LNCAP (cell line): ENCODE data around the gene PABPC3.

Experiments
- TF ChIP-seq, protein P1 (sequence below): fragments of 450-650 bp; IDR thresholded peaks from 2 replicates; pipeline ENCODE4 v1.5.1; 2017; ENCODE audit warnings: mild to moderate bottlenecking

PABPC3 gene

DNA sequence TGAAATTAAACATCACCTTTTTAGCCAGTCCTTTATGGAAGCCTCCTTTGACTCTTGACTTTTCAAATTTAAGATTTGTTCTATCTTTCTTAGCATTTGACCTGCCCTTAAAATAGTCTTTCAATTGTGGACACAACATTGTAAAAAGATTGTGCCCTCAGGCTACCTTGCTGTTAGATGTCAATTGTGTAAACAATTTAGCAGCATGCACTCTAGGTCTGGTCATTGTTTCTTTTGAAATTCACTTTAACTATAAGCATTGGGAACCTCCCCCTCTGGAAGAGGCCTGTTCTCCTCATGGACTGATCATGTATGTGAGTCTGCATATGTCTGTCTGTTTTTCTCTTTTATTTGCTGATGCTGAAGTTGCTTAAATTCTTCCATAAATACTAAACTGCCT, 31.5 kb upstream of the PABPC3 start:
- TF ChIP-seq, protein P1, sequence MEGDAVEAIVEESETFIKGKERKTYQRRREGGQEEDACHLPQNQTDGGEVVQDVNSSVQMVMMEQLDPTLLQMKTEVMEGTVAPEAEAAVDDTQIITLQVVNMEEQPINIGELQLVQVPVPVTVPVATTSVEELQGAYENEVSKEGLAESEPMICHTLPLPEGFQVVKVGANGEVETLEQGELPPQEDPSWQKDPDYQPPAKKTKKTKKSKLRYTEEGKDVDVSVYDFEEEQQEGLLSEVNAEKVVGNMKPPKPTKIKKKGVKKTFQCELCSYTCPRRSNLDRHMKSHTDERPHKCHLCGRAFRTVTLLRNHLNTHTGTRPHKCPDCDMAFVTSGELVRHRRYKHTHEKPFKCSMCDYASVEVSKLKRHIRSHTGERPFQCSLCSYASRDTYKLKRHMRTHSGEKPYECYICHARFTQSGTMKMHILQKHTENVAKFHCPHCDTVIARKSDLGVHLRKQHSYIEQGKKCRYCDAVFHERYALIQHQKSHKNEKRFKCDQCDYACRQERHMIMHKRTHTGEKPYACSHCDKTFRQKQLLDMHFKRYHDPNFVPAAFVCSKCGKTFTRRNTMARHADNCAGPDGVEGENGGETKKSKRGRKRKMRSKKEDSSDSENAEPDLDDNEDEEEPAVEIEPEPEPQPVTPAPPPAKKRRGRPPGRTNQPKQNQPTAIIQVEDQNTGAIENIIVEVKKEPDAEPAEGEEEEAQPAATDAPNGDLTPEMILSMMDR: no peak

DNA sequence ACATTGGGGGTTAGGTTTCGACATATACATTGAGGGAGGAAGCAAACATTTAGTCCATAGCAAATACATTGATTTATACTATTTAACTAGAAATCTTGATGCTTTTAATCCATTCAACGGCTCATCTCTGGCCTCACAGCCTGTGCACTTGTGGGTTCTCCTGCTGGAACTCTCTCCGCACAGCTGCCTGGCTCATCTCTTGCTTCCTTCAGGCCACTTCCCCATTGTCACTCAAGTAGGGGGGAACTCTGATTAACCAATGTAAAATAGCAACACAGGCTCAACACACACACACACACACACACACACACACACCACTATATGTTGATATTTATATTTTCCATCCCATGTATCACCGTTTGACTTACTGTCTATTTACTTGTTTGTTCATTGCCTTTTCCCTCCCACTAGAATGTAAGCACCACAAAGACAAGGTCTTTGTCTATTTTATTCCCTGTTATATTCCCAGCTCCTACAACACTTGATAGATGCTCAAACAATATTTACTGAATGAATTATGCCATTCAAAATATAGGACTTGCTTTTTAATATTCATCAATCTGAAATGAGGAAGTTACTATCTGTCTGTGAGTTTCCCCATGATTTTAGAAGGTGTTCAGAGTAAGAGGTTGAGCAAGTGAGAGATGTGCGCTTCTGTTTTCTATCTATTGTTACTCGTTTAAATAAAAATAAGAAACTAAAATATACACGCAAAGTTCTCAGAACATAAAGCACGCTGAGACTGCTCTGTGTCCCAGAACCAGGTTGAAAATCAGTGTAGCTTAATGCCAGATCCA, 29.8 kb upstream of the PABPC3 start:
- TF ChIP-seq, protein P1: no peak

GRCh38 chr13:25067064-25067463, 28.9 kb upstream of the PABPC3 start:
- TF ChIP-seq, protein P1: no peak

- TF ChIP-seq, protein P1: no peak
Measured at GRCh38 chr13:25068810-25069209, 27.1 kb upstream of the PABPC3 start.

- TF ChIP-seq, protein P1: no peak
Measured at GRCh38 chr13:25069236-25069635, 26.7 kb upstream of the PABPC3 start.

DNA sequence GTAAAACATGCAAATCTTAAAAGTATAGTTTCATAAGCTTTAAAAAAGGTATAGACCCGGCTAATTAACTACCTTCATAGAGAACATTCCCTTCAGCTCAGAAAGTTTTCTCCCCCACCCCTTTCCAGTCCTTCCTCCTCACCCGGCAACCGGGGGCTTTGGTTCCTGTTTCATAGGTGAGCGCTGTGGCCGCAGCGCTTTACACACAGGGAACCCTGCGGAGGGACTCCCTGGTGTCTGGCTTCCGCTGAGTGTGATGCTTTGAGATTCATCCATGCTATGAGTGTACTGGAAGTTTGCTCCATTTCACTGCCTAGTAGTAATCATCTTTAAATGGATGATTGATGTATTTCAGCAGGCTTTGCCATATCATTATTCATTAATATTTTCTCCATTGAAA, 26.0 kb upstream of the PABPC3 start:
- TF ChIP-seq, protein P1: no peak

DNA sequence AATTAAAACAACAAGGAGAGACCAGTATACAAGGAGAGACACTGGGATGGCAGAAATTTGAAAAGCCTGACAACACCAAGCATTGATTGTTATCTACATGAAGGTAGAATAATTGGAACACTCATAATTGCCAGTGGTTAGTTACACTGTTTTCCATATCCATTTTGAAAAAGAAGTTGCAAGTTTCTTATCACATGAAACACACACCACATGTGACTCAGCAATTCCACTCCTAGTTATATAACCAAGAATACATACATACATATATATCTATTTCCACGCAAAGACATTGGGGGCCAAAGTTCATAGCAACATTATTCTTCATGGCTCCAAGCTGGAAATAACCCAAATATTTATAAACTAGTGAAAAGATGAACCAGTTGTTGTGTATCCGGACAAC, 15.2 kb upstream of the PABPC3 start:
- TF ChIP-seq, protein P1: no peak
